LHCN-M2 (cell line): ENCODE measurements around the gene EMID1. TPM values are rescaled to one million over a fixed set of nuclear protein-coding genes. Genes with fewer than 3 reads are reported as not detected.

Source experiments
- DNase-seq: peaks from one replicate; pipeline ENCODE4 v3.0.0-alpha.2; 2012; ENCODE audit warnings: low read depth
- polyA plus RNA-seq: library from polyadenylated mRNA; unstranded; fragments of >200 nt; gene quantifications from one replicate; pipeline ENCODE4 v1.2.1, GENCODE V29; 2012; ENCODE audit warnings: missing spikeins
- total RNA-seq: library from RNA; depleted of rRNA; stranded (reverse); fragments of >200 nt; gene quantifications from 2 replicates; pipeline ENCODE4 v1.2.3, GENCODE V29; 2014; rRNA removed

EMID1 gene
- 0.29 TPM in 1 of 2 replicates, not detected in the other for total RNA-seq
- not detected for polyA plus RNA-seq

DNA sequence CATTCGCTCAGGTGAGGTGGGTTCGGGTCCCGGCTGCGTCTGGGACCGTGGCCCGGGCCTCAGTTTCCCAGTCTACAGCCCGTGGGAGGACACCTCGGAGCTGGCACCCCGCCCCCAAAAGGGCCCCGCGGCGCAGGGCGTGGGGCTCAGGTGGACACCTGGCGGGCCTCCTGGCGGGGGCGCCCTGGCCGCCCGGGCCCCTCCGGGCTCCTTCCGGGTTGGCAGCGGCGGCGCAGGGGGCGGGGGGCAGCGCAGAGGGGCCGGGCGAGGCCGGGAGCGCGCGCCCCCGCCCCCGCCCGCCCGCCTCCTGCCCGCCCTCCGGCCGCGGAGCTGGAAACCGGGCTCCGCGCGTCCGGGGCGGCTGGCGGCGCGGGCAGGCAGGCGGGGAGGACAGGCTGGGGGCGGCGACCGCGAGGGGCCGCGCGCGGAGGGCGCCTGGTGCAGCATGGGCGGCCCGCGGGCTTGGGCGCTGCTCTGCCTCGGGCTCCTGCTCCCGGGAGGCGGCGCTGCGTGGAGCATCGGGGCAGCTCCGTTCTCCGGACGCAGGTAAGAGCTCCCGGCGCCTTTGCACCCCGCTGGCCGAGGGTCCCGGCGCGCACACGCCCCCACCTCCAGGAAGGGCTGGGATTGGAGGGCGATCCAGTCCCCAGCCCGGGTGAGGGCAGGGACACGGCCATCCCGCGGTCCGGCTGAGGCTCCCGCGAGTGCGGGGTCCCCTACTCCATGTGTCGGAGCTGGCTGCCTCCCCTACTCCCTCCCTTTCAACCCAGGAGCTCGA lies at the start of gene EMID1:
Gene EMID1, plus strand, starts transcription at position 303 of the 778 bp plus-strand sequence. Its CDS starts 143 bp downstream, at position 446.
- no peak for DNase-seq

DNA sequence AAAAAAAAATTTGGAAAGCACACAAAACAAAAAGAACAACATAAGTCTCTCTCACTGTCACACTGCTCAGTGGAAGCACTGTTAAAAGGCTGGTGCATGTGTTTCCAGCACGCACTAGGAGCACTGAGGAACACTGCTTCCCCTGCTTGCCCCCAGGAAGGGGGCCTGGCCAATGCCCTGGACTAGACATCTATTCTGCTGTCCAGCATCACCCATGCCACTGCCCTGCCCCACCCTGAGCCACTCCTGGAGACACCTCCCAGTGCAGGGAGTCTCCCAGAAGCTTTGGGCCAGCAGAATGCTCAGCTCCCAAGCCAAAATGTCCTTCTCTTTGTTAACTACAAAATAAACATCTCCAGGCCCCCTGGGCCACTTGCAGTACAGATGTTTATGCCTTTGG lies 49.7 kb upstream of the EMID1 start:
- DNase-seq = no peak

DNA sequence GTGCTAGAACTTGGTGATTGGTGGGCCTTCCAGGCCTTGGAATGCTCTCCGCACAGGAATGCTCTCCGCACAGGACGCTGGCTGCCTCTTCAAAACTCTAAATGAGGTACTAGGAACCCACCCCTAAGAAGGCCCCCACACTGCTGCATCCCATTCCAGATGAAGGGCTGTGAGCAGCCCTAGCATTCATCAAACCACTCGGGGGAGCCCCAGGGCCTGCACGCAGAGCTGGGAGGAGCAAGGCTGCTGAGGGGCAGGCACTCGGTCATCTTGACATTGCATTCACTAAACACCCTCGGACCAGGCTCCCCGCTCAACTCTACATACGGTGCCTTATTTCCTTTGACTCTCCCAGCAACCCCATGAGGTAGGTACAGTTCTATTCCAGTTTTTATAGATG lies 49.2 kb upstream of the EMID1 start:
- no peak for DNase-seq

DNA sequence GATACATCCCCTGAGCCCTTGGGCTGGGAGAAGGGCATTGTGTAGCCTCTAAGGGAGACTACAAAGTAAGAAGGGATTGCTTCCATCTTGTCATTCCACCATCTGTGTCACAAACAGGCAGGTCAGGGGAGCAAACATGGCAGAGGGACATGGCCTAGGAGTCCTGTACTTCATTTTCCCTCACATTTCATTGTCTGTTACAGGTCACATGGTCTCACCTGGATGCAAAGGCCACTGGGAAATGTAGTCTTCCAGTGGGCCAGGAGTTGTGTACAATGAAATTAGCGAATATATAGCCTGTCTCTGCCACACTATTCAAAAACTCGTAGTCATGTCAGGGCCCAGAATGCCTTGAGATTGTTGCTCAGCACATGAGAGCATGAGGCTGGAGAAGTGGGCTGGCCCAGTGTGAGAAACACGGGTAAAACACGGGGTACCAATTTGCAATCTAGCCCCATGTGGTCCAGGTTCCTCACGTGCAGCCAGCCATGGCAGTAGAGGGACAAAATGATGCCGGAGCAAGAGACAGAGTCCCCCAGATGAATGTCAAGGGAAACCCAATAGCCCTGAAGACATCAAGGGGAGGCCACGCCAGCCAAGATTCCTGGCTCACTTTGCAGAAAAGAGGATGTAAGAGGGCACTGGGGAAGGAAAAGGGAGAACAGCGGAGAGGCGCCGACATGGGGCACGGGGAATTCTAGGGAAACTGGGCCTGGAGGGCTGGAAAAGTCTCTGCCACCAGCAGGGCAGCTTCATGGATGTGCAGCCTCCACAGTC lies 47.7 kb upstream of the EMID1 start:
- DNase-seq = no peak

DNA sequence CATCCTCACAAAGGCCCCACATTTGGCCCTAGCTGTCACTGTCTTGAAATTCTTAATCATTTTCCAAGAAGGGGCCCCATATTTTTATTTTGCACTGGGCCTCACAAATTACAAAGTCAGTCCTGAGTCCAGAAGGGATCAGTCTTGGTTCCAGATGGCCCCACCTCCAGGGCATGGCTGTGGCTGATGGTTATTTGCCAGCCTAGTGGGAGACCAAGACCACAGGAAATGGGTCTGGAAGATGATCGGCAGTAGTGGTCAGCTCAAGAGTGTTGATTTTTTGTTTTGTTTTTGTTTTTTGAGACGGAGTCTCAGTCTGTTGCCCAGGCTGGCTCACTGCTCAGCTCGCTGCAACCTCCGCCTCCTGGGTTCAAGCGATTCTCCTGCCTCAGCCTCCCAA lies 47.1 kb upstream of the EMID1 start:
- DNase-seq = no peak

DNA sequence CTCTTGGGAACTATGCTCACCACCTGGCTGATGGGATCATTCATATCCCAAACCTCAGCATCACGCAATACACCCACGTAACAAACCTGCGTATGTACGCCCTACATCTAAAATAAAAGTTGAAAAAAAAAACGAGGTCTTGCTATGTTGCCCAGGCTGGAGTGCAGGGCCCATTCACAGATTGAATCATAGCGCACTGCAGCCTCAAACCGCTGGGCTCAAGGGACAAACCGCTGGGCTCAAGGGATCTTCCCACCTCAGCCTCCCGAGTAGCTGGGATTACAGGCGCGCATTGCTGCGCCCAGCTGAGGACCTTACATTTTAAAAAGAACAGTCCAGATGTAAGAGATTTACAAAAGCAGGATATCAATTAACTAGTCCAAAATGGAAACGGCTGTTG lies 41.9 kb upstream of the EMID1 start:
- no peak for DNase-seq

DNA sequence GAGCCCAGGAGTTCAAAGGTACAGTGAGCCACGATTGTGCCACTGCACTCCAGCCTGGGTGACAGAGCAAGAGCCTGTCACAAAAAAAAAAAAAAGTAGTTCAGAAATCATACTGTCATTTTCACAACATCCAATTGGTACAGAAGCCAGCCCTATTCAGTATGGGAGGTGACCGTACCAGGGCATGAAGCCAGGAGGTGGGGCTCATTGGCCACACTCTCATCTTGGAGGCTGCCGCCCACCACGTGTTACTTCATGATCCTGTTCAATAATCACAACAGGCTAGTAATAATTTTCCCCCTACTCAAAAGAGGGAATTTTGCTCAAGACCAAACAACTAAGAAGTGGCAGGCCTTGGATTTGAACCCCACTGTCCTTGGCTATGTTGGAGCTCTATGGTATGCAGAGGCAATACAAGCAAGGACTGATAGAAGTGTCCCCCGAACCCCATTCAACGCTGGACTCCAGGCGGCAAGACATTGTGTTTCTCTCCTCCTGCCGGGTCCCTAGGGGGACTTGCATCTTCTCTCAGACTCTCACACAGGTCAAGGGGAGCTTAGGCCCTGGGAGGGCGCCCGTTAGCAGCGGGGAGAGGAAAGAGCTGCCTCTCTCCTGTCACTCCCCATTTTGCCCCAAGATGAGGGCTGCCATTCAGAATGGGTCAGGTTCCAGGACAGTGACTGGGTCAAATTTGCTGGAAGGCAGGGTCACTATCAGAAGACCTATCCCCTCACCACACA lies 40.2 kb upstream of the EMID1 start:
- no peak for DNase-seq

DNA sequence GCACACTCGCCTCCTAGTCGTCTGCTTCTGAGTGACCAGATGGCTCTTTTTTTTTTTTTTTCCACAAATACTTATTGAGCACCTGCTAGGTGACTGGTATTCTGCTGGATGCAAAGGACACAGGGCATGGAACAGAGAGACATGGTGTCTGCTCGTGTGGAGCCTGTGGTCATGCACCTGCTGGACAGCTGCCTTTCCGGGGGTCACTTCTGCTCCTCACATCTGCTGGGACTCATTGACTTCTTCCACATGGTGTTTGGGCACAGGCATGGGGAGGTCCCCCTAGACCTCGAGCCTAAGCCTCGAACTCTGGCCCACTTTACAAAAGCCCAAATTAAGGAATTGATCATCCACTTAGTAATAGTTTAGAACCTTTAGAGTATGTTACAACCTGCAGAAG lies 39.5 kb upstream of the EMID1 start:
- DNase-seq = no peak

DNA sequence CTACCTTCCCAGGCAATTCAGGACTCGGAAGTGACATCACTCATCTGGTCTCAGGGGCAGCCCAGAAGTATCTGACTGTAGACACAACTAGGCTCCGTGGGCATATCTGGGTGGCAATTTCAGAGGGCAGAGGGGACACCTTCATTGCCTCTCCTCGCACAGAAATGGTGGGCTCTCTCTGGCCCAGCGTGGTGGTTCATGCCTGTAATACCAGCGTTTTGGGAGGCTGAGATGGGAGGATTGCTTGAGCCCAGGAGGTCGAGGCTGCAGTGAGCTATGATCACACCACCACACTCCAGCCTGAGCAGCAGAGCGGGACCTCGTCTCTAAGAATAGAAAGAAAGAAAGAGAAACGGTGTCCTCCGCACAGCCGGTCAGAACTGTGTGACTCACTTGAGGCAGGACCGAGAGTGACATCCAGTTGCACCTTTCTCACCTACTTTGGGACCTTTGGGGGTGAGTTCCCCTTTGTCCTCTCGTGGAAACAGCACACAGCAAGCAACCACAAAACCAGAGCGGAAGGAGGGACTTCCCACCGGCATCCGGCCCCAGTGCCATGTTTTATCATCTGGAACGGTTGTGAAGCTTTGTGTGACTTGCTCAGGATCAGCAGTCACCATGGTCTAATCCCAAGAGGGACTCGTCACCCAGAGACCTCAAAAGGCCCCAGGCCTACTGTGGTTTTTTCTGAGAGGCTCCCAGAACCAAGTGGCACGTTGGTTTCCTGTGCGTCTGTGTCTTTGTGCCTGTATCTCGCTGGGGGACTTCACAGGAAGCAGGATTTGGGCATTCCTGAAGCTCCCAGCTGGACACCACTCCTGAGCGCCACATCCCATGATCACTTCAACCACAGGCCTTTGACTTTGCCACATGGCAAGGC lies 38.4 kb upstream of the EMID1 start:
- DNase-seq = no peak

DNA sequence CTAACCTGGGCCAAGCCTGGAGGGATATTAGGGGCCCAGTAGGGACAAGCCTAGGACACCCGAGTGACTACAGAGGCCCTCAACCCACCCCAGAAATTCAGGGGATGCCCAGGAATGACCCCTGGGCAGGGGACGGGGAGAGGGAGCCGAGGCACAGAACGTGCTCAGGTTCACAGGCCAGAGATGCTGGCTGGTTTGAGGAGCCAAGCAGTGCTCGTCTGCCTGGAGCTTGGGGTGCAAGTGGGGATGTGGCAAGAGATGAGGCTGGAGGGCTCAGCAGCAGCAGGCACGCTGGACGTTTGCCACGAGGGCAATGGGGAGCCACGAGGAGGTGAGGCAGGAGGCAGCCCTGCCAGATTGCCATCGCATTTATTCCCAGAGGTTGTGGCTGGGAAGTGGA lies 34.0 kb upstream of the EMID1 start:
- DNase-seq = no peak

DNA sequence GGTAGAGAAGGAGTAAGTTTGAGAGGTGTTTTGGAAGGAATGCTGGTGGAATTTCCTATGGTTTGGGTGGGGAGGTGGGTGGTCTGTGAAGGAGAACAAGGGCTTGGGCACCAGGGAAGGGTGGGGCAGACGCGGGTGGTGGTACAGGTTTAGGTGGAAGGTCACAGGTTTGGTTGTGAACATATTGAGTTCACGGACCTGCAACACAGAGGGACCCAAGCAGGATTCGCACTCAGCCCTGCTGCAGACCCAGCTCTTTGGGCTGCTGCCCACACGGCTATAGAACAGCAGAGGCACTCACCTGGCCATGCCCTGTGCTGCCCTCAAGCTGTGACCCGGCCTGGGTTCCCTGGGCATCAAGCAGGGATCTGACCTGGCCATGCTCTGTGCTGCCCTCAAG lies 33.5 kb upstream of the EMID1 start:
- DNase-seq = no peak

DNA sequence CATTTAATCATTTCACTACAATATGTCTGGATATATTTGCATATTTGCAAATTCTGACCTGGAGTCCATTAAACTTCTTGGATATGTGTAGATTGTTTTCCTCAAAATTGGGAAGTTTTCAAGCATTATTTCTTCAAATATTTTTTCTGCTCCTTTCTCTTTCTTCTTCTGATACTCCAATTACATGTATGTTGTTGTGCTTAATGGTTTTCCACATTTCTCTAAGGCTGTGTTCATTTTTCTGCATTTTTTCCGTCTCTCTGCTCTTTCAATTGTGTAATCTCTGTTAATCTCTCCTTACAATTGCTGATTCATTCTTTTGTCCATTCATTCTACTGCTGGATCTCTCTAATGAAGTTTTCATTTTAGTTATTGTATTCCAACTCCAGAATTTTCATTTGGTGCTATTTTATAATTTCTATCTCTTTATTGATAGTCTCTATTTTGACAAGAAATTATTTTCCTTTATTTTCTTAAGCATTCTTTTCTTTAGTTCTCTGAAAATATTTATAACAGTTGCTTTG lies 30.3 kb upstream of the EMID1 start:
- no peak for DNase-seq

DNA sequence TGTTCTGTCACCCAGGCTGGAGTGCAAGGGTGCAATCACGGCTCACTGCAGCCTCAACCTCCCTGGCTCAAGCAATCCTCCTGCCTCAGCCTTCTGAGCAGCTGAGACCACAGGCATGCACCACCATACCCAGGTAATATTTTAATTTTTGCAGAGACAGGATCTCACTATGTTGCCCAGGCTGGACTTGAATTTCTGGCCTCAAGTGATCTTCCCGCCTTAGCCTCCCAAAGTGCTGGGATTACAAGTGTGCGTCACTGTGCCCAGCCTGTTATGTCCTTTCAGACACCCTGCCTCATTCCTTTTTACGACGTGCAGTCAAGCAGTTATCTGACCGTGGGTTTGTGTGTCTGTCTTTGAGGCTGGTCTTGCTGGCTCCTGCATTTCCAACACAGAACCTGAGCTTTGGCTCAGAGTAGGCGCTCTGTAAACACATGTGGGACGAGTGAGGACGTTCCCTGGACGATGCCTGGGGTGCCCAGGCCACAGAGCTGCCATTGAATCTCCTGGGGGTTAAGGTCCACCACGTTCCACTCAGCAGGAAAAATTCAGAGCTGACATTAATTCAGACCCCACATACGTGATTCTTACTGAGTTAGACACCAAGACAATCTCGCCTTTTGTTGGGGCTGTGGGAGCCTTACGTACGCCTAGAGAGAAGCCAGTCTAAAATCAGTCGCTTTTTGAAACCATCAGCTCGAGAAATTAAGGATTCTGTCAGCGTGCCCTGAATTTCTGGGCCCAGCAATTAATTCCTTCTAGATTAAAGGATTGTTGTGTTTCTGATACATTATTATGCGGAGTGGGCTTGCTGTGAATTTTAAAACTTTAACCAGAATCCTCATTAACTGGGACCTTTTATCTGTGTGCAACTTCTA lies 21.5 kb upstream of the EMID1 start:
- DNase-seq = no peak

DNA sequence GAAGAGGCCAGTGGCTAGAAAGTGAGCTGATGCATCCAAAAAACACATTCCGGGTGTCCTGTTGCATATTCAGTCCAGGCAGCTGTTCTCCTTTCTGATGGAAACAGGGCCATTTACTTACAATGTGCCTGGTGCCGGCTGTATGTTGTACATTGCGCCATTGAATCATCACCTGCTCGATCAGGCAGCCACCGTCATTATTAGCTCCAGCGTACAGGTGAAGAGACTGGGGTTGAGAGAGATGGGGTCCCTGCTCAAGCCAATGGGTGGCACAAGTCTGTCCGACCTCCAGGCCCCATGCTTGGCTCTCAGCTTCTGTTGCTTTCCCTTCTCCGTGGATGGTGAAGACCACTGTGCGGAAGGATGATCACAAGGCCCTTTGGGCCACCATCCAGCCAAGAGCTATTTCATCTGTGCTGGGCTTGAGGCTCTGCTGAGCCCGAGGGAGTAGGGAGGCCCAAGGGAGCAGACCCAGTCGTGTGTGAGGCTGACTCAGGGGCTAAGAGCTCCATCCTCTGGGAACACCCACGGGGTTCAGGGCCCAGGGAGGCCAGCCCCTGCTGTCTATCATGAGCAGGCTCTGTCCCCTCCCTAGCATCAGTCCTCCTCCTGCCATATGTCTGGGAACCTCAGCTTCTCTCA lies 20.7 kb upstream of the EMID1 start:
- no peak for DNase-seq

DNA sequence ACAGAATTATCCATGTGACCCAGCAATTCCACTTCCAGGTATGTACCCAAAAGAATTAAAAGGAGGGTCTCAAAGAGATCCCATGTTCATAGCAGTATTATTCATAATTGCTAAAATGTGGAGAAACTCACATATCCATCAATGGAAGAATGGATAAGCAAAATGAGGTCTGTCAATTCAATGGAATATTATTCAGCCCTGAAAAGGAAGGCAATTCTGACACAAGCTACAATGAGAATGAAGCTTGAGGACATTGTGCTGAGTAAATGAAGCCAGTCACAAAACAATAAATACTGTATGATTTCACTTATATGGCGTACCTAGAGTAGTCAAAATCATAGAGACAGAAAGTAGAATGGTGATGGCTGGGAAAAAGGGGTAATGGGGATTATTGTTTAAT lies 19.4 kb upstream of the EMID1 start:
- DNase-seq = no peak

DNA sequence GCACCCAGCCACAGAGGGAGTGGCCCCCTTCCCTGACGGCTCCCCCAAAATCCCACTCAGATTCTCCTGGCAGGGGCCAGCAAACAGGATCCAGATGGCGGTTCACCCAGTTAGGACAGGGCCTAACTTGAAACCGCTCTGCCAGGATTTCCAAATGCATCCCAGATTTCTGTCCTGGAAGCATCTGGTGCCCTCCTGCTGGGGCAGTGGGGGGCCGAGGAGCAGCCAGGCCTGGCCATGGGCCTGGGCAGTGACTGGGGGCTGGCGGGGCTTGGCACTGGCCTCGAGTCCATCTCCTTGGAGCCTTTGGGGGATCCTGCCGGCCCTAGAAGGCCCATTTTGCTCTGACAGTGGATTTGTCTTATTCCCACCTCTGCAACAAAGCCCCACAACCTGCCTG lies 17.9 kb upstream of the EMID1 start:
- no peak for DNase-seq

DNA sequence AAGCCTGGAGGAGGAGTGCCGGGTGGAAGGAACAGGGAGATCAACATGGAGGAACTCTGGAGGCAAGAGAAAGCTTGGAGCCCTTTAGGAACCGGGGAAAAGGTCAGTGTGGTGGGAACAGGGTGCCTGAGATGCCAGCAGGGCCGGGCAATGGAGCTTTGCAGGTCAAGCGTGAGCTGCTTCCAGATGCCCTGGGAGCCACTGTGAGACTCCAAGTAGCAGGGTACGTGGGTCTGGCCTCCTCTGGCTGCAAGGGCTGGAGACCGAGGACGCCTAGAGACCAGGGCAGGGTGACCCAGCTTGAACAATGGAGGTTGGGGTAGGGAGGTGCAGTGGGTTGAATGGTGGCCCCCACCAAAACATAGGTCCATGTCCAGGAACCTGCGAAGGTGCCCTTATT lies 15.6 kb upstream of the EMID1 start:
- DNase-seq = no peak

DNA sequence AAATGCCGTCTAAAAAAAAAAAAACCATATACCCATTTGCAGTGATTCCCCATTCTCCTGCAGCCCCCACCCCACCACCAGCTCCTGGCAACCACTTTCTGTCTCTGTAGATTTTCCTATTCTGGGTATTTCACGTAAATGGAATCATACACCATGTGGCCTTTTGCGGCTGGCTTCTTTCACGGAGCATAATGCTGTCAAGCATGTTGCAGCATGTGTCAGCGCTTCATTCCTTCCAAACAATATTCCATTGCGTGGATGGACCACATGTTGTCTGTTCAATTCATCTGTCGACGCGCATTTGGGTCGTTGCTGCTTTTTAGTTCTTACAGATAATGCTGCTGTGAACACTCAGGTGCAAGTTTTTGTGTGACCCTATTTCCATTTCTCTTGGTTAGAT lies 14.8 kb upstream of the EMID1 start:
- no peak for DNase-seq

DNA sequence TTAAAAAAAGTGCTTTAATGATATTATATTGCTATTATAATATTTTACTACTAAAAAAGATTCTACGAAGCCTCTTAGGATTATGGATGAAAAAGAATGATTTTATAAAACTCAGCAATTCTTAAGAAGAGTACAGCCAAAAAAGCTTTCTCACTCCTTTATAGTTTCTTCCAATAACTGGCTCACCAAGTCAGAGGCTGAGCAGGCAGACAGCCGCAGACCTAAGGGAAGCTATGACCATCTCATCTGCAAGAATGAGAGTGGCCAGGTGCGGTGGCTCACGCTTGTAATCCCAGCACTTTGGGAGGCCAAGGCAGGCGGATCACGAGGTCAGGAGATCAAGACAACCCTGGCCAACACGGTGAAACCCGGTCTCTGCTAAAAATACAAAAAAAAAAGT lies 12.7 kb upstream of the EMID1 start:
- DNase-seq = no peak

DNA sequence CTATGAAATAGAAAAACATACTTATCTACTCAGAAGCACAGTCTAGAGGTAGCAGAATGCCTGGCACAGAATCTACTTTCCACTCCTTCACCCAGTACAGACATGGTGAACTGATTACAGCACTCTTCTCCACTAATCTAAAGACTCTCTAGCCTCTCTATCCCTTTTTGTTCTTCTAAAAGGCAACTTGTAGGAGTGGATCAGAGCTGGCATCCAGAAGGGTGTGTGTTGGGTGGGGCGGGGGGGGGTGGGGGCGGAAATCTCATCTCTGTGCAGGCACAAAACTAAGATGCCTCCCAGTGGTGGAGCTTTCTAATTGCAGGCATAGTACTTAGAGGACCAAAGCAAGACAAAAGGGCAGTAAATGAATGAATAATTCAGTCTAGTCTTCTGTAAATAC lies 11.5 kb upstream of the EMID1 start:
- DNase-seq = no peak
